HG03442 (cell line): ENCODE data around the gene NFIC.

Experiments used
- ATAC-seq: cut with Tn5 transposase; IDR thresholded peaks from one replicate; pipeline ENCODE4 v1.9.1; 2021; ENCODE audit warnings: mild to moderate bottlenecking, moderate library complexity; ENCODE audit not compliant: unreplicated experiment

Gene NFIC

GRCh38 chr19:3358689-3359014, 7.7 kb upstream of the NFIC start:
- no peak for ATAC-seq

- no peak for ATAC-seq
Measured at GRCh38 chr19:3359015-3359918, 7.1 kb upstream of the NFIC start.

GRCh38 chr19:3359919-3360420, 6.4 kb upstream of the NFIC start:
- no peak for ATAC-seq

- no peak for ATAC-seq
Measured at GRCh38 chr19:3360421-3361383, 5.7 kb upstream of the NFIC start.

- ATAC-seq: no peak
Measured at GRCh38 chr19:3361384-3362216, 4.8 kb upstream of the NFIC start.

GRCh38 chr19:3362217-3362906, 4.0 kb upstream of the NFIC start:
- no peak for ATAC-seq

- ATAC-seq: no peak
Measured at GRCh38 chr19:3363841-3364500, 2.4 kb upstream of the NFIC start.

GRCh38 chr19:3364501-3364858, 1.9 kb upstream of the NFIC start:
- ATAC-seq: no peak

- ATAC-seq: no peak
Measured at GRCh38 chr19:3365093-3365835, 1.1 kb upstream of the NFIC start.

GRCh38 chr19:3366753-3367627, 607 bp downstream of the NFIC start:
- ATAC-seq: no peak

GRCh38 chr19:3367628-3368440, 1.5 kb downstream of the NFIC start:
- no peak for ATAC-seq

- no peak for ATAC-seq
Measured at GRCh38 chr19:3368441-3368795, 2.0 kb downstream of the NFIC start.

GRCh38 chr19:3368848-3369336, 2.5 kb downstream of the NFIC start:
- ATAC-seq: no peak

GRCh38 chr19:3369337-3370213, 3.2 kb downstream of the NFIC start:
- ATAC-seq: no peak

- no peak for ATAC-seq
Measured at GRCh38 chr19:3370214-3370720, 3.9 kb downstream of the NFIC start.
